ENCODE results near the gene ZNF638.
"Not testable (repeated sequence)": the region's sequence is repeated elsewhere in the genome, so short reads cannot be mapped to it uniquely, and the experiment has no call there.

Gene ZNF638

DNA sequence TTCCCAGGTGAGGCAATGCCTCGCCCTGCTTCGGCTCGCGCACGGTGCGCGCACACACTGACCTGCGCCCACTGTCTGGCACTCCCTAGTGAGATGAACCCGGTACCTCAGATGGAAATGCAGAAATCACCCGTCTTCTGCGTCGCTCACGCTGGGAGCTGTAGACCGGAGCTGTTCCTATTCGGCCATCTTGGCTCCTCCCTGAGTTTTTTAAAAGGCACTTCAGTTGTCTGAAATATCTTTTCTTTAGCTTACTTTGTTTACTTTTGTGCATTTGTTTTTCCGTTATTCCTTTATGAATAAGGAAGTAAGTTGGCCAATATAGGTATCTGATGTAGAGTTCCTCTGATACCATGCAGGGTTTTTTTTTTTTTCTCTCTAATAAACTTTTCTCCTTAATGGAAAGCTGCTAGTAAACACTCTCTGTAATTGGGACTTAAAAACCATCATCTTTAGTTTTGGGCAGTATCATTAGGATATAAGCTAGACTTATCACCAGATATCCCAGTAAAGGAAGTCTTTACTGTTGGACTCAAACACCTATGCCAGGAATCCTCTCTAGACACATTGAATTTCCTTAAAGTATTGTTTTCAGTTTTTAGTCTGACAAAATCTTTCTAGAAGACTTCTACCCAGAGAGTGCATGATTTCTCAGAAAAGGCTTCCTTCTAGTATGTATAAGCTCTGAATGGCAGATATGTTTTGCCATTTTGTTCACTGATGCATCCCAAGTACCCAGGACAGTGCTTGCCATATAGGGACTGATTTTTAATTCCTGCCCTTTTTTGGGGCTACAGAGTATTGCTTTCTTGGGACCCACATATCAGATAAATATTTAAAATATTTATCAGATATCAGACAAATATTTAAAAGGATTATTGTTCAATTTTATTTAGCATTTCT, 86.0 kb downstream of the ZNF638 start:
- no peak for DNase-seq

DNA sequence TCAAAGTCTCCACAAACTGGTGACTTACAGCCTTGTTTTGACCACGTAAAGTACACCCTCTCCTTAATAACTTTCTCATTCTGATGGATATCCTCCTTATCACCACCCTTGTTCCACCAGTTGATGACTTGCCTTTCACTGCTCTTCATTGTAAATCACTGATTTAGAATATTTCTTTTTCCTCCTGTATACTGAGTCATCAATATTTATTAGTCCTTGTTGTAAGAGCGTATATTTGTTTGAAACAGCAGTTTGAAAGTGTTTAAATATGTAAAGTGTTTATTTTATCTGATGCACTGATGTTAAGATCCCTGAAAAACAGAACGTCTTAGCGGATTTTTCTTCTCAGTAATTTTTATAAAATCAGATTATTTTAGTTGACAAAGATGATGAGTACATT, 87.6 kb downstream of the ZNF638 start:
- DNase-seq: no peak

- DNase-seq: no peak
Observed at GRCh38 chr2:71419976-71420375, 88.4 kb downstream of the ZNF638 start.

GRCh38 chr2:71422786-71423185, 91.2 kb downstream of the ZNF638 start:
- DNase-seq: no peak

GRCh38 chr2:71423817-71424420, 92.3 kb downstream of the ZNF638 start:
- DNase-seq: no peak

- DNase-seq: no peak
Observed at GRCh38 chr2:71426721-71427120, 95.1 kb downstream of the ZNF638 start.

DNA sequence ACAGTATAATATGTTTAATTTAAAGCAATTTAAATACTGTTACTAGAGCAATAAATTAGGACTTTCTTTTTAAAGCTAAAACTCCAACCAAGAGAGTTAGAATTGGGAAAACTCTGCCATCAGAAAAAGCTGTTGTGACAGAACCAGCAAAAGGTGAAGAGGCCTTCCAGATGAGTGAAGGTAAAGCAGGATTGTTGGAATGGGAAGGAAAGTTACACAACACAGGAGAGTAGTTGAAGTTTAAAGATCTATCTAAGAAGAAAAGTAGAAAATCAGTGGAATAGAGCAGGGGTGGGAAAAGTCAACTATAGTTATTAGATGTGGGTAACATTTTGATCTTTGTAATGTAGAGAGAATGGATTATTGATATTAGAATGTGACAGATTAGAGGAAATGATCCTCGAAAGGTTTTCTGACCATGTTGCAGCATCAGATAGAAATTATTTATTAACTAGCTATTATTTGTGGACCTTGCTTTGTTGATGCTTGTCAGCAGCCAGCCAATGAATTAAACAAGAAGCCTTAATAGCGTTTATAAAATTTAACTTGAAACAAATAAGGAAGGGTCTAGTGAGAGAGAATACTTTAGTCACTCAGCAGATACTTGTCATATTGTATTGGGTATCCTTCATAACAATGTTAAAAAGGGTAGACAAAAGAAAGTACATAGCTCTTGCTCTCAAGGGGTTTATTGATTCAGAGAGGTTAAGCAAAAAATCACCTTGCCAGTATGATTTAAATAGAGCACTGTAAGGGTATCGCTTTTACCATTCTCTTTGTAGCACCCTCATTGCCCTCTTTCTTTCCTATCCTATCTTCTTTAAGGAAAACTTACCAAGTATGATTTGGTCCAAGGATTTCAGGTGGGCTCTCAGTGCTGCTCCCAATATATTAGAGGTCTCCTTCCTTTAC, 97.1 kb downstream of the ZNF638 start:
- DNase-seq: no peak

- not testable (repeated sequence) for DNase-seq
Observed at GRCh38 chr2:71445142-71445541, 113.6 kb downstream of the ZNF638 start.

DNA sequence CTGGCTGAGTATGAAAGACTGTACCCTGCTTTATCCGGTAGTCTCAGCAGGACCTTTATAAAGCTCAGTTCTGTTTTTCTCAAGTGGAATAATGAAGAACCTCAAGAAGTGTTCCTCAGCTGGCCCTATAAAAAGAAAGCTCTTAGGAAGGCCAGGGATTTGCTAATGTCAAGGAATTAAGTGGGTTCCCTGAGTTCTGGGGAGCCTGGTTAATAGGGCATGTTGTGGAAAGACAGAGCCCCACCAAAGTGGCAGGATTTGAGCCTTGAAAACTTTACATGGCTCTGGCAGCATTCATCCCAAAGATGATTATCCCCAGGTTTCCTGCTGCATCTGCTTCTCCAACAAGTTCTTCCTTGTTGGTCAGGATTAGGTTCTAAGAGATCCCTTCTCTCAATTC, 114.9 kb downstream of the ZNF638 start:
- no peak for DNase-seq

GRCh38 chr2:71449343-71449742, 117.8 kb downstream of the ZNF638 start:
- no peak for DNase-seq

GRCh38 chr2:71451705-71452104, 120.1 kb downstream of the ZNF638 start:
- DNase-seq: no peak

DNA sequence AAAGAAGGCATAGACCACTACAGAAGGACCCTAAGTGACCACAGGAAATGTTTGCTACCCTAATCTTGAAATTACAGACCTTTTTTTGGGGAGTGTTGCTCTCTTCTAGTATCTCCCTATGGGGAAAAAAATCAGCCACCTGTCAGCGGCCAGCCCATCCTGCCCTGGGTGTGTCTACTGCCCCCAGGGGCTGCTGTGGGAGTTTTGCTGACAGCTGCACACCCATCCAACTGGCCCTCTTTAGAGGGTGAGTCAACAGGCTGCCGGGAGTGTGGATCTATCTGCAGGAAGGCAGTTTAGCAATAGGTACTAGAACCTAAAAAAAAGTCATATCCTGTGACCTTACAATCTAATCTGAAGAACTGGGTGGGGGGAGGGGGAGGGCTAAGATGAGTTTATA, 121.0 kb downstream of the ZNF638 start:
- DNase-seq: no peak

- DNase-seq: peak; percentile 69
Observed at GRCh38 chr2:71453404-71454220, 122.0 kb downstream of the ZNF638 start, which contains the start of gene DYSF. TSS of gene DYSF (plus strand) at chr2:71453561.

- no peak for DNase-seq
Observed at GRCh38 chr2:71454221-71455010, 122.8 kb downstream of the ZNF638 start.

GRCh38 chr2:71455011-71455740, 123.6 kb downstream of the ZNF638 start:
- DNase-seq: no peak

- no peak for DNase-seq
Observed at GRCh38 chr2:71455741-71456569, 124.4 kb downstream of the ZNF638 start.

DNA sequence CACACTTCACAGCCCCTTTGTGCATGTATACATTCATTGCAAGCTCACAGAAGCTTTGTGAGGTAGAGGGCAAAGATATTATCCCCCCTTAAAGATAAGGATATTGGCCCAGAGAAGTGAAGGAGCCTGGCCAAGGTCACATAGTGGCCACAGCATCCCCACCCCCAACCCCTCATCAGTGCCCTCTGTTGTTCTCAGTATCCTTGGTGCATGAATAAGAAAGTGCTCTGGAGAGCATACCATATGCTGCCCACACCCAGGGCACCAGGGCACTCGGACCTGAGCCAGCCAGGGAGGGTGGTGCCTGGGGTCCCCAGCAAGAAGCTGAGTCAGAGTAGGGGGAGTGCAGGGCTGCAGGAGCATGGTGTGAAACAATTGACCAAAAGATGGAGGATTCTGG, 125.0 kb downstream of the ZNF638 start:
- no peak for DNase-seq

DNA sequence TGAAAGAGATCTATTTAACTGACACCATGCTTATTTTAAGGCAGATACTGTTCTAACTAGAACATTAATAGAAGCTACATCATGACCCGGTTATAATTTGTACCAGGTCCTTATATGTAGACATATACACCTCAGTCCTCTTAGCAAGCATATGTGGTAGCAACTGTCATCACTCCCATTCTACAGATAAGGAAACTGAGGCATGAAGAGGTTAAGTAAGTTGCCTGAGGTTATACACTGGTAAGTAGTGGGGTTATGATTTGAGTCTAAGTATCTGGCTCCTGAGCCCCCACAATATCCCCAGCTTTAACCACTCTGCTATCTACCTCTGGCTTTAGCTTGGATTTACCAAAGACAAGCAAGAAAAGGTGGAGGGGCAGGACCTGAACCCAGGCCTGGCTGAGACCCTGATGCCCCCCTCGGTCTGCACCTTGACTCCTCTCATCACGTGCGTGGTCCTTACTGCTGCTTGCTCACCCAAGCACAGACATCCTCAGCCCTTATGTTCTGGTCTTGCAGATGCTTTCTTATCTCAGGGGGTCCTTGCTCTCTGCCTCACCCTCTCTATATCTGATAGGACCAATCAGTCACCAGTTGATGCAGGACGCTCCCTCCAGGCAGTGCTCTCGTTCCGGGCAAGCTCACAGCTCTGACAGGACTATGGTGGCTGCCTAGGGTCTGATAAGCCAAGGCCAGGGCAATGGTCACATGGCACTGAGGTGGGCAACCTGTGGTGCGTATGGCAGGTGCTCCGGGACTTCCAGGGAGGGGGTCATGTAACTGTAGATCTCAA, 125.7 kb downstream of the ZNF638 start:
- DNase-seq: no peak

GRCh38 chr2:71457923-71458322, 126.3 kb downstream of the ZNF638 start:
- DNase-seq: no peak

All from left hindlimb (tissue), 1 donor.